DOHH2 (cell line): ENCODE results near the gene EXTL2.

Source experiments
- H3F3A ChIP-seq: fragments of 200-600 bp; sonication (generic), shearing (Covaris generic); 2 replicates; pipeline ENCODE4 v1.6.0; 2016; ENCODE audit warnings: antibody characterized with exemption, mild to moderate bottlenecking; ENCODE audit not compliant: control insufficient read depth, insufficient read depth
- H3K27ac ChIP-seq: fragments of 200-600 bp; sonication (generic); 2 replicates; pipeline ENCODE4 v1.5.1; 2014; ENCODE audit warnings: low read depth, mild to moderate bottlenecking, low read length, moderate library complexity
- H3K27me3 ChIP-seq: fragments of 200-600 bp; sonication (generic); 2 replicates; pipeline ENCODE4 v1.6.1; 2014; ENCODE audit warnings: mild to moderate bottlenecking, low read length, mixed read lengths; ENCODE audit not compliant: control insufficient read depth
- H3K36me3 ChIP-seq: fragments of 200-600 bp; sonication (generic); 2 replicates; pipeline ENCODE4 v1.6.1; 2014; ENCODE audit warnings: mild to moderate bottlenecking, low read length, moderate library complexity, mixed read lengths; ENCODE audit not compliant: control insufficient read depth
- H3K4me1 ChIP-seq: fragments of 200-600 bp; sonication (generic); 2 replicates; pipeline ENCODE4 v1.6.1; 2014; ENCODE audit warnings: mild to moderate bottlenecking, low read length, mixed read lengths; ENCODE audit not compliant: control insufficient read depth
- H3K4me2 ChIP-seq: fragments of 200-600 bp; sonication (generic); 2 replicates; pipeline ENCODE4 v1.6.0; 2014; ENCODE audit warnings: mild to moderate bottlenecking, low read length, moderate library complexity
- H3K4me3 ChIP-seq: fragments of 200-600 bp; sonication (generic); 2 replicates; pipeline ENCODE4 v1.5.1; 2014; ENCODE audit warnings: mild to moderate bottlenecking, low read length, mixed read lengths
- H3K79me2 ChIP-seq: fragments of 200-600 bp; sonication (generic); 2 replicates; pipeline ENCODE4 v1.6.1; 2014; ENCODE audit warnings: mild to moderate bottlenecking, low read length, mixed read lengths; ENCODE audit not compliant: control insufficient read depth
- H3K9me2 ChIP-seq: fragments of 200-600 bp; sonication (generic); replicated peaks from 2 replicates; pipeline ENCODE4 v1.6.1; 2014; ENCODE audit warnings: mild to moderate bottlenecking, low read length, mixed read lengths; ENCODE audit not compliant: control insufficient read depth
- H3K9me3 ChIP-seq: fragments of 200-600 bp; sonication (generic); 2 replicates; pipeline ENCODE4 v1.6.1; 2014; ENCODE audit warnings: antibody characterized with exemption, low read length, mixed read lengths; ENCODE audit not compliant: control insufficient read depth, insufficient read depth
- H4K20me1 ChIP-seq: fragments of 200-600 bp; sonication (generic); 2 replicates; pipeline ENCODE4 v1.6.0; 2014; ENCODE audit warnings: low read depth, mild to moderate bottlenecking, antibody characterized with exemption, low read length, moderate library complexity; ENCODE audit not compliant: control insufficient read depth, insufficient read depth
- CTCF ChIP-seq: fragments of 200-600 bp; sonication (generic); IDR thresholded peaks from one replicate; pipeline ENCODE4 v1.5.1; 2014; ENCODE audit warnings: antibody characterized with exemption, mild to moderate bottlenecking, low read depth, low read length; ENCODE audit not compliant: poor library complexity, severe bottlenecking
- EZH2phosphoT487 ChIP-seq: fragments of 200-600 bp; sonication (generic); IDR thresholded peaks from 2 replicates; pipeline ENCODE4 v1.6.1; 2017; ENCODE audit warnings: borderline replicate concordance, mild to moderate bottlenecking, antibody characterized with exemption, low read length, moderate library complexity, mixed read lengths

Gene EXTL2

GRCh38 chr1:100931716-100932115 is 37.1 kb upstream of the EXTL2 start:
- Histone ChIP-seq H3K4me1 (no peaks in the 10 kb centered on the region), H3K27me3 (no peaks in the 10 kb centered on the region), H3K4me2 (no peak overlapping the region), H3K79me2 (no peaks in the 10 kb centered on the region), H3K9me3 (no peaks in the 10 kb centered on the region), H4K20me1 (no peaks in the 10 kb centered on the region; the same call in 1 of the 2 replicates), H3K9me2 (no peaks in the 10 kb centered on the region), H3K36me3 (peaks cover 16% of the 10 kb centered on the region), H3K27ac (no peak overlapping the region), H3F3A (no peaks in the 10 kb centered on the region), H3K4me3 (no peak overlapping the region)
- TF ChIP-seq EZH2phosphoT487 (no peak), CTCF (no peak)

GRCh38 chr1:100930494-100930893 is 35.9 kb upstream of the EXTL2 start:
- H3K4me2 ChIP-seq = no peak overlapping the region
- no peaks in the 10 kb centered on the region for H3K9me2 ChIP-seq
- H4K20me1 ChIP-seq = no peaks in the 10 kb centered on the region; the same call in 1 of the 2 replicates
- H3K27ac ChIP-seq = no peak overlapping the region
- peaks cover 17% of the 10 kb centered on the region for H3K36me3 ChIP-seq
- no peaks in the 10 kb centered on the region for H3K27me3 ChIP-seq
- no peaks in the 10 kb centered on the region for H3K4me1 ChIP-seq
- H3K4me3 ChIP-seq = no peak overlapping the region
- no peaks in the 10 kb centered on the region for H3K79me2 ChIP-seq
- H3K9me3 ChIP-seq = no peaks in the 10 kb centered on the region
- TF ChIP-seq CTCF (no peak), EZH2phosphoT487 (no peak)
- no peaks in the 10 kb centered on the region for H3F3A ChIP-seq

- Histone ChIP-seq H3K79me2 (no peaks in the 10 kb centered on the region), H3K4me1 (no peaks in the 10 kb centered on the region), H3F3A (no peaks in the 10 kb centered on the region)
These were observed 33.5 kb upstream of the EXTL2 start for GRCh38 chr1:100928128-100928527.

More at GRCh38 chr1:100928128-100928527, 33.5 kb upstream of the EXTL2 start:
- TF ChIP-seq CTCF = no peak
- no peak for TF ChIP-seq EZH2phosphoT487
- H3K4me2 ChIP-seq = no peak overlapping the region
- no peaks in the 10 kb centered on the region for H3K9me2 ChIP-seq
- no peaks in the 10 kb centered on the region for H3K27me3 ChIP-seq
- no peak overlapping the region for H3K27ac ChIP-seq
- no peak overlapping the region for H3K4me3 ChIP-seq
- peaks cover 22% of the 10 kb centered on the region for H3K36me3 ChIP-seq
- H3K9me3 ChIP-seq = no peaks in the 10 kb centered on the region
- H4K20me1 ChIP-seq = no peaks in the 10 kb centered on the region
